Colon (tissue), 2 donors: Measurements from ENCODE around the gene PDGFA.

Source experiments
- FAIRE-seq: peaks from 2 replicates; lab custom pipeline; 2012; peaks lifted over from hg19 to GRCh38; lab: Jason Lieb, UNC
- donor health status: control.
- donor health status: control.

Gene PDGFA

GRCh38 chr7:516606-517456, 2.8 kb downstream of the PDGFA start:
- FAIRE-seq, result no peak

GRCh38 chr7:516216-516605, 3.4 kb downstream of the PDGFA start:
- FAIRE-seq, result no peak

DNA sequence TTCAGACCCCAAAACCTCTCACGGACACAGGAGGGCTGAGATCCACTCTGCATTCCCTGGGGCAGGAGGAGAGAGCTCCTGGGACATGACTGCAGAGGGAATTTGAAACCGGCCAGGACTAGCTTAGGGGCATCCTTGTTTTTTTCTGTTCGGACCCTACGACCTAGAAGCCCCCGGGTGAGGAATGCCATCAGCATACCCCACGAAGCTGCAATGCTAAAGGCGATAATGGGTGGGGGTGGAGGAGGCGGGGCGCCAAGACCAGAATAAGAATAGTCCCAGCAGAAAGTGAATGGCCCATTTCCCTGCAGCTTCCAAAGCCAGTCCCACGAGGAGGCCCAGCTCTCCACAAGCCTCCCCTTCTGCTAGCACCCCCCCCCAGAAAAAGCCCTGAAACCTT, 4.0 kb downstream of the PDGFA start:
- no peak for FAIRE-seq

DNA sequence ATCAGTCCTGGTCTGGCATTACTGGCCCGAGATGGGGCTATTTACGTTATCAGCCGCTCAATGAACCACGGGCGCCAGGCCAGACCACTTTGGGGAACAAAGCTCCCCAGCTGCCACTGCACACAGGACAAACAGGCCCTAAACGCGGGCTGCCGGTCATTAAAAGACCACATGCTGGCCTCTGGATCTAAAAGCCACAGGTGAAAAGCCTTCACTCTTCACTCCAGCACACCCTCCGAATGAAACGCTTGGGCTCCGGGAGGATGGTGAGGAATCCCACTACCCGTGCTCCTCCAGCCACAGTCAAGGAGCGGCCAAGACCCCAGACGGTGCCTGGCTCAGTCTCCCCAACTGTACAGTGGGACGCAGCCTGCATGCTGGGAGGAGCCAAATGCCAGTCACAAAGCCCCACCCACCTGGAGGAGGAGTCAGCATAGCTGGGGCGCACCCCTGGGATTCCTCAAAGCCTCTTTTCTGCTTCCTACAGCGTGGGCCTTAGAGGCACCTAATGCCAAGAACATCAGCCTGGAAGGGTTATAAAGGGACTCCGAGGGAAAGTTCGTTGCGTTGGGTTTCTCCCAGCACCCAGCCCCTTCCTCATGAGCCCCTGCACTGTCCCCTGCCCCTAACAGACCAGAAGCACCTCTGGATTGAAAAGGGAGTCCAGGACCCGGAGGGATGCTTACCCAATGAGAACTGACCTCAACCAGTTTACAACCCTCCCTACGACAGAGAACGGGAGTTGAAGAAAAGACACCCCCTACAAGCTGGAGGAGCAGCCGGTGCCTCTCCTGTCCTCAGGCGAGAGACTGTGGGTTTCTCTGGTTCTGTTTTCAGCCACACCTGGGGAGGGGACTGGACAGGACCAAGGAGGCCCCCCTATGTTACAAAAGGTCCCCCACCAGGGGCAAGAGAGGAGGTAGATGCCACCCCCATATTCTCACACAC, 4.7 kb downstream of the PDGFA start:
- FAIRE-seq, result no peak

DNA sequence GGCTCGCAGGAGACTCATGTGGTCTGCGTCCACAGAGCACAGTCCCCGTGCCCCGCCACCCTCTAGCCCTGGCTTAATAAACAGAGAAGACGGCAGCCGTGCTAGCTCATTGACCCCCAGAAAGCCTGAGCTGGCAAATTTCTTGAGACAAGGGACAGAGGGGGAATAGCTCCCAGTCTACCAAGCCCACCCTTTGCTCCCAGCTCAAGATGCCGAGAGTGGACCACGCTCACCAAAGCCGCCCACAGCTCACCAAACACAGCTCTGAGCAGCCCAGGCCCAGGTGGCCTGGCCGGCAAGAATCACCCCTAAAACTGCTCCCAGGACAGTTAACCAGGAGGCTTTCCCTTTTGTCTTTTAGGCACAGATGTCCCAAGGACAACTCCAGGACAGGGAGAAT, 5.4 kb downstream of the PDGFA start:
- no peak for FAIRE-seq

- FAIRE-seq, result no peak
Observed at GRCh38 chr7:513521-514166, 6.0 kb downstream of the PDGFA start.

DNA sequence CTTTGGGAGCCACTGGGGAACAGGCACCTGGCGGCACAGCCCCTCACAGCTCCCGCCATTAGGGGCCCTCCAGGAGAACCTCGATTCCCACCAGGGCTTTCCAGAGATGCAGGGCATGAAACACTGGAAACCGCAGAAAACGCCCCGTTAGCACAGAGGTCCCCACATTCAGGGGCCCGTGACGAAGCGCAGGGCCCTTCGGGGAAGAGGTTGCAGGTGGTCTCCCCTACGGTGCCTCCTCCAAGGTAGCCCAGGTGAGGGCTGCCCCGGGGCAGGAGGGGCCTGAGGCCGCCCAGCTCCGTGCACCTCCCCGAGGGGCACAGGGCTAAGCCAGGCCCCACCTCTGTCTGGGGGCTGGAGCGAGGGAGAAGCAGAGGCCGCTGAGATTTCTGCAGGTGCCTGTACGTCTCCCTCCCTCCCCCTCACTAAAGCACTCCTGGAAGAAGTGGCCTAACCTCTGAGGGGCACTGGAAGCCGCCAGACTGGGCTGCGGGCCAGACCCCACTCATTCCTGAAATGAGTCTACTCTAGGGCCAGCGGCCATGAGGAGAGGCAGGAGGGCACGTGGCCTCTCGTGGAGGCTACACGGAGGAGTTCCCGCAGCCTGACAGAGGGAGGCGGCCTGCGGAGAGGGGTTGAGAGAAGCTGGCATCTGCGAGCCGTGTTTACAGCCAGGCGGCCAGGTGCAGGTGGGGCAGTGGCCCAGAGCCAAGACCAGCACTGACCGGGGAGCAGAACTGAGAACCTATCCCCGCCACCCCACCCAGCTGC, 6.9 kb downstream of the PDGFA start:
- FAIRE-seq, result no peak

DNA sequence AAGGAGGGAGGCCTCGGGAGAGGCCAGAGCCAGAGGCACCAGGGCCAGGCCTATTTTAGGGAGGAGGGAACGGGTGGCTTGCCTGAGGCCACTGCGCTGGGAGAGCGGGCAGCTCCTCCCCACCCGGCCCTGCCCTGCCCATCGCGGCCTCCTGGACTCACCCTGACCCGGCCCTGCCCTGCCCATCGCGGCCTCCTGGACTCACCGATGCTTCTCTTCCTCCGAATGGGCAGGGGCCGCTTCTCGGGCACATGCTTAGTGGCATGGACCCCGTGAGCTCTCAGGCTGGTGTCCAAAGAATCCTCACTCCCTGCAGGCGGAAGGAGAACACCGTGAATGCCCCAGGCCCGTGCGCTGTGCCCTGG, 7.5 kb downstream of the PDGFA start:
- FAIRE-seq, result no peak

- FAIRE-seq, result no peak
Observed at GRCh38 chr7:511476-512145, 8.0 kb downstream of the PDGFA start.

DNA sequence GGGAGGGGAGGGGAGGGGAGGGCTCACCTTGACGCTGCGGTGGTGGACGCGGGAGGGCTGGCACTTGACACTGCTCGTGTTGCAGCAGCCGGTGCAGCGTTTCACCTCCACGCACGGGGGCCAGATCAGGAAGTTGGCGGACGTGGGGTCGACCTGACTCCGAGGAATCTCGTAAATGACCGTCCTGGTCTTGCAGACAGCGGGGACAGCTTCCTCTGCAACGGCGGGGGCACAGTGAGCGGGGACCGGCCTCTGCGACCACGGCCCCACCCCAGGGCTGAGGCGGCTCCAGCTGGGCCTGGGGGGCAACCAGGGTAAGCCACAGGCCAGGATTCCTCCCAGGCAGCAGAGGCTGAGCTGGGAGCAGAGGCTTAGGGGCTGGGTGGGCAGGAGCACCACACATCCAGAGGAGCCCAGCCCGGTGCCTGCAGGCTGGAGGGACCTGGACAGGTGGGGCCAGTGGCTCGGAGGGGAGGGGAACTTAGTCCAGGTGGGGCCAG, 8.8 kb downstream of the PDGFA start:
- no peak for FAIRE-seq

GRCh38 chr7:510131-510481, 9.5 kb downstream of the PDGFA start:
- FAIRE-seq, result no peak

GRCh38 chr7:509426-510130, 10.1 kb downstream of the PDGFA start:
- no peak for FAIRE-seq

DNA sequence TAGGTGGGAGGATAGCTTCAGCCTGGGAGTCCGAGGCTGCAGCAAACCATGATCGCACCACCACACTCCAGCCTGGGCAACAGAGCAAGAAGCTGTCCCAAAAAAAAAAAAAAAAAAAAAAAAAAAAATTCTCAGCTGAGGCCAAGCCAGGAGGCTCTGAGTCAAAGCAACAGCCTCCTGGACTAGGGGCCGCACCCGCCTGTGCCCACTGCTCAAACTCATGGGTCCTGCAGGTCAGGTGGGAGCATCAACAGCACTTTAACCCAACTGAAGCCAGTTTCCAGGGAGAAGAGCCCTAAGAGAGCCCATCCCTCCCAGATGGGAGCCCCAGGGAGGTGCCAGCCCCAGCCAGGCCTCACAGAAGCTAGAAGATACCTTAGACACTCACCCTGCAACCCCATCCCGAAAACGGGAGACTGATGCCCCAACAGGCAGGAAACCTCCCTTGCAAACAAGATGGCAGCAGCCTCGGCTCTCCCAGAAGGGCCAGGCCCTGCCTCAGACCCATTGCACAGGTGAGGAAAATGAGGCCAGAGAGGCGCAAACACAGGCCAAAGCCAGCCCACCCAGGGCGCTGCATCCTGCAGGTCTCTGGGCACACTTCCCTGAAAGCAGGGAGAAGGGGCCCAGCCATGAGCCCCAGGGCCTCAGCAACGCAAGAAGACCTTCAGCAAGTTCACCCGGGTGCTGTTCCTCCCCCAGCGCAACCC, 11.0 kb downstream of the PDGFA start:
- FAIRE-seq, result no peak

- FAIRE-seq, result no peak
Observed at GRCh38 chr7:507623-508300, 11.9 kb downstream of the PDGFA start.

GRCh38 chr7:506921-507622, 12.6 kb downstream of the PDGFA start:
- no peak for FAIRE-seq

DNA sequence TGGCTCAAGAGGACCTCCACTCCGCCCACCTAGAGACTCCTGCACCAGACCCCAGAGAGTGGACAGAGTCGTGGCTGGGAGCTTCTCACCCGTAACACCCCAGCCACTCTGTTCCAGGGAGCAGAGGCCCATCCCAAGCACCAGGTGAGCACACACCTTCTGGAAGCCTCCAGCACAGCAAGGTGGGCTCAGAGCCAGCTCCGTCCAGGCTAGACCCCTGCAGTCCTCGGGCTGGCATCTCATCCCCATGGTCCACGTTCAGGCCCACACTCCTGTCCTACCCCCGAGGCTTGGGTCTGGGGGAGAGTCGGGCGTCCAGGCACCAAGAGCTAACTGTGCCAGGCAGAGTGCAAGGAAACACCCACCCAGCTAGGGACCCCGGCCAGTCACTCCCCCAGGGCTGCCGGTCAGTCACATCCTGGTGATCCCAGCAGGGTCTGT, 13.2 kb downstream of the PDGFA start:
- FAIRE-seq, result no peak

GRCh38 chr7:505171-505570, 14.5 kb downstream of the PDGFA start:
- FAIRE-seq, result no peak

- no peak for FAIRE-seq
Observed at GRCh38 chr7:504221-505111, 15.2 kb downstream of the PDGFA start.
